ENCODE results near the gene VAMP8. TPM values are rescaled to one million over a fixed set of nuclear protein-coding genes. Genes with fewer than 3 reads are reported as not detected.
"Not testable (repeated sequence)": the region's sequence is repeated elsewhere in the genome, so short reads cannot be mapped to it uniquely, and the experiment has no call there.

The VAMP8 gene
- total RNA-seq, 1 donor from 2014 or later = 235 TPM

DNA sequence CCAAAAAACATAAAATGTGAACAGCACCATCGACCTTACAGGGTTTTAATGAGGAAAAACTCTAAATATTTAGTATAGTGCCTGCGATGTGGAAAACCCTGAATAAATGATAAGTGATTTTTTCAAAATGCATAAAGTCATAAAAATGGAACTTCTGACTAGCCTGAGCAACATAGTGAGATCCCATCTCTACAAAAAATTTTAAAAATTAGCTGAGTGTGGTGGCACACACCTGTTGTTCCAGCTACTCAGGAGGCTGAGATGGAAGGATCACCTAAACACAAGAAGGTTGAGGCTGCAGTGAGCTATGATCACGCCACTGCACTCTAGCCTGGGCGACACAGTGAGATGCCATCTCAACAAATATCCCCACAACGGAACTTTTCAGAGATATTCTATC is 20.3 kb upstream of the VAMP8 start:
- H3K4me3 ChIP-seq = no peak overlapping the region
- DNase-seq (no peak), ATAC-seq (no peak)
- no peaks in the 10 kb centered on the region for H3K27me3 ChIP-seq
- no peak overlapping the region for H3K27ac ChIP-seq
- intact Hi-C loops (cut with DNase I) = no loop called here
- peaks cover 63% of the 10 kb centered on the region for H3K36me3 ChIP-seq
- peaks cover 27% of the 10 kb centered on the region for H3K4me1 ChIP-seq
- H3K9me3 ChIP-seq = no peaks in the 10 kb centered on the region
- TF ChIP-seq, protein P1, sequence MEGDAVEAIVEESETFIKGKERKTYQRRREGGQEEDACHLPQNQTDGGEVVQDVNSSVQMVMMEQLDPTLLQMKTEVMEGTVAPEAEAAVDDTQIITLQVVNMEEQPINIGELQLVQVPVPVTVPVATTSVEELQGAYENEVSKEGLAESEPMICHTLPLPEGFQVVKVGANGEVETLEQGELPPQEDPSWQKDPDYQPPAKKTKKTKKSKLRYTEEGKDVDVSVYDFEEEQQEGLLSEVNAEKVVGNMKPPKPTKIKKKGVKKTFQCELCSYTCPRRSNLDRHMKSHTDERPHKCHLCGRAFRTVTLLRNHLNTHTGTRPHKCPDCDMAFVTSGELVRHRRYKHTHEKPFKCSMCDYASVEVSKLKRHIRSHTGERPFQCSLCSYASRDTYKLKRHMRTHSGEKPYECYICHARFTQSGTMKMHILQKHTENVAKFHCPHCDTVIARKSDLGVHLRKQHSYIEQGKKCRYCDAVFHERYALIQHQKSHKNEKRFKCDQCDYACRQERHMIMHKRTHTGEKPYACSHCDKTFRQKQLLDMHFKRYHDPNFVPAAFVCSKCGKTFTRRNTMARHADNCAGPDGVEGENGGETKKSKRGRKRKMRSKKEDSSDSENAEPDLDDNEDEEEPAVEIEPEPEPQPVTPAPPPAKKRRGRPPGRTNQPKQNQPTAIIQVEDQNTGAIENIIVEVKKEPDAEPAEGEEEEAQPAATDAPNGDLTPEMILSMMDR (IDR thresholded peaks at IDR 0.05) = no peak

DNA sequence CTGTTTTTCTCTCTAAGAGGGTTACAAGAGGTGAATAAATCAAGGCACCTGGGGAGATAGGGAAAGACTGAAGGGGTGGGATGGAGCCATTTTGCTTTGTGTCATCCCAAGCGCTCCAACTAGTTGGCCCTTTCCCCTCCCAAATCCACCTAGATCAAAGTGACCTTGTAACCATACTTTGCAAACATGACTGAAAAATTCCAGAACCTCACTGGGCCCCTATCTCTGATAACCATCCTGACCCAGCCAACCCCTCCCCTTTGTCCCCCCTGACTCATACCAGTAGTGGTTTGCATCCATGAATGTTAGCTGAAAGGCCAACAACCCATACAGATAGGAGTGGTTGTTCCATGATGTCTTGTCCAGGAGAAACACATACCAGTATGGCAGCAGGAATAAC is 19.2 kb upstream of the VAMP8 start:
- Histone ChIP-seq H3K27ac (no peak overlapping the region), H3K27me3 (no peaks in the 10 kb centered on the region), H3K9me3 (no peaks in the 10 kb centered on the region), H3K36me3 (peaks cover 53% of the 10 kb centered on the region), H3K4me3 (no peak overlapping the region), H3K4me1 (peaks cover 24% of the 10 kb centered on the region)
- ATAC-seq (no peak), DNase-seq (no peak)
- intact Hi-C loops (cut with DNase I) = no loop called here
- TF ChIP-seq, protein P1 (IDR thresholded peaks at IDR 0.05) = no peak

DNA sequence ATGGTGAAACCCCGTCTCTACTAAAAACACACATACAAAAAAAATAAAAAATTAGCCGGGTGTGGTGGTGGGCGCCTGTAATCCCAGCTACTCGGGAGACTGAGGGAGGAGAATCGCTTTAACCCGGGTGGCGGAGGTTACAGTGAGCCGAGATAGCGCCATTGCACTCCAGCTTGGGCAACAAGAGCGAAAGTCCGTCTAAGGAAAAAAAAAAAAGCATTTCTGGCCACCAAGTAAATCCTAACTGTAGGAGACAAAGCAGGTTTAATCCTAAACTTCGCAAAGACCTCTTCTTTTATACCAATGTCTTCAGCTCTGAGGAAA is 17.0 kb upstream of the VAMP8 start:
- H3K27ac ChIP-seq = peak overlapping the region; percentile 90
- H3K9me3 ChIP-seq; ATAC-seq; H3K27me3 ChIP-seq; intact Hi-C loops (cut with DNase I); DNase-seq: not testable (repeated sequence)
- H3K4me3 ChIP-seq = peak overlapping the region; percentile 72
- peaks cover 24% of the 10 kb centered on the region for H3K4me1 ChIP-seq
- peaks cover 31% of the 10 kb centered on the region for H3K36me3 ChIP-seq

DNA sequence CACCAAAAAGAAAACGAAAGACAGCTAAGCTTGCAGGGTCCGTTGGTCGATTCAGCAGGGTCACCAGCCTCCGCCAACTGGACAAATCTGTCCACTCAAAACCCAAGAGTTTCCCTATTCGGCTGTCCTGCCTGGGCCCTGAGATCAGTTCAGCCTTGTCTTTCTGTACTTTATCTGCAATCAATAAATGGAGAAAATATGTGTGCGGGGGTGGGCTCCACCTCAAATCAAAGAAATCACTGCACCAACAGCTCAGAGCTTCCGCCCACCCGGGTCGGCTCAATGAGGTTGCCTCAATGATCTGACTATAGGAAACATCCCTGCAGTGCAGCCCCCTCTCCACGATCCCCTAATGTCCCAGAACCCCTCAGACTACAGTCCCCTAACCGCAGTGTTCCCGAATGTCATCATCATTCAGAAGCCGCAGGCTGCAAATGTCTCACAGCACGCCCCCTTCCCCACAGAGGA is 16.5 kb upstream of the VAMP8 start:
- Histone ChIP-seq H3K4me3 (peak overlapping the region; percentile 72), H3K27ac (peak overlapping the region; percentile 90), H3K9me3 (no peaks in the 10 kb centered on the region), H3K36me3 (peaks cover 26% of the 10 kb centered on the region), H3K27me3 (no peaks in the 10 kb centered on the region), H3K4me1 (peaks cover 24% of the 10 kb centered on the region)
- intact Hi-C loops (cut with DNase I) = no loop called here
- ATAC-seq (no peak), DNase-seq (no peak)
- TF ChIP-seq, protein P1 (IDR thresholded peaks at IDR 0.05) = no peak

DNA sequence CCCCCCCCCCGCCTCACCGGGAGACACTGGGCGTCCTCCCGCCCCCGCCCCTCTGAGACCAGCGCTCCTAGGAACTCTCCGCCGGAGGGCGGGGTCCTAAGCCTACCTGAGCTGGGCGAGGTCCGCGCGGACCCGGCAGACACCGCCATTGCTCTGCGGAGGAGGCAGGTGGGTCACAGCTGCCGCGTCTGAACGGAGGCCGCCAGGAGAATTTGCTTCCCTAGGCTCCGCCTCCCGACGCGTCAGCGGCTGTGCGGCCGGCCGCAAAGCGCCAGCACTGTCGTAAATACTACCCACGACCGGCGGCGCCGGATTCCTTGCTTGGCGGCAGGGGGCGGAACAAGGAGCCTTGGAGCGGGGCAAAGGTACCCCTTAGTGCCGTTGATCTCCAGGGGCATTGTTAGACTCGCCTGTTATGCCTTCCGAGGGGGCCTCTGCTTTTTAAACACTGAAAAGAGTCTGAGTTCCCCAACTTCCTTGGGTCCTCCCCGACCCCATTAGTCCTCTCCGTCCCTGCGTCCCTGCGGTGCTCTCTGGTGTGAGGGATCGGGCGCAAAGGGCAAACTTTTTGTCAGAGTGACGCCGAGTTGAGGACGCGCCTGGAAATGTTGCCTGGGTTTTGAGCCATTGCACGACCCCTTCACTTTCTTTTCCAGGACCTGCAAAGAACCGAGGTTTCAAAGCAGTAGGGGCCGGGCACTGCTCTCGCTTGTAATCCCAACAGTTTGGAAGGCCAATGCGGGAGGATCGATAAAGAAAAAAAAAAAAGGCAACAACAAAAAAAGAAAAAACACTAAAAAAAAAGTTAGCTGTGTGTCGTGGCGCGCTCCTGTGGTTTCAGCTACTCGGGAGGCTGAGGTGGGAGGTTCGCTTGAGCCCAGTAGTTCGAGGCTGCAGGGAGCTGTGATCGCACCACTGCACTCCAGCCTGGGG is 15.8 kb upstream of the VAMP8 start, which contains the start of gene GGCX:
Gene GGCX, minus strand, starts transcription at position 214 of the 933 bp plus-strand sequence. Its CDS starts 65 bp downstream, at position 149.
- Histone ChIP-seq H3K27me3 (no peaks in the 10 kb centered on the region), H3K27ac (peak within 1 kb of the TSS; percentile 90), H3K4me3 (peak within 1 kb of the TSS; percentile 72), H3K36me3 (peaks cover 21% of the 10 kb centered on the region), H3K4me1 (peaks cover 24% of the 10 kb centered on the region), H3K9me3 (no peaks in the 10 kb centered on the region)
- DNase-seq (peak; percentile 99), ATAC-seq (peak; percentile 97)
- TF ChIP-seq, protein P1 (IDR thresholded peaks at IDR 0.05) = peak; percentile 19
- intact Hi-C loops (cut with DNase I) = no loop called here

DNA sequence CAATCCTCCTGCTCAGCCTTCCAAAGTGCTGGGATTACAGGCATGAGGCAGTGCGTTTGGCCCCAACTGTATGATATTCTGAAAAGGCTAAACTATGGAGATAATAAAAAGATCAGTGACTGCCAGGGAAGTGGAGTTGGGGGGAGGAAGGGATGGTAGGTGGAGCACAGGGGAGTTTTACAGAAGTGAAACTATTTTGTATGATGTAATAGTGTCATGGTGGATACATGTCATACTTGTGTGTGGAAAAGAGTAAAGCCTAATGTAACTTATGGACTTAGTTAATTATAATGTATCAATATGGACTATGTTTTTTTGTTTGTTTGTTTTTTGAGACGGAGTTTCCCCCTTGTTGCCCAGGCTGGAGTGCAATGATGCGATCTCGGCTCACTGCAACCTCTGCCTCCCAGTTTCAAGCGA is 13.2 kb upstream of the VAMP8 start:
- no peaks in the 10 kb centered on the region for H3K27me3 ChIP-seq
- no peak overlapping the region for H3K4me3 ChIP-seq
- no peaks in the 10 kb centered on the region for H3K9me3 ChIP-seq
- DNase-seq = no peak
- peak; percentile 31 for ATAC-seq
- TF ChIP-seq, protein P1 (IDR thresholded peaks at IDR 0.05) = no peak
- no peak overlapping the region for H3K27ac ChIP-seq
- H3K4me1 ChIP-seq = peaks cover 17% of the 10 kb centered on the region
- peaks cover 2% of the 10 kb centered on the region for H3K36me3 ChIP-seq
- intact Hi-C loops (cut with DNase I) = no loop called here

Data from upper lobe of right lung (tissue), 1 donor.